SK-N-SH (cell line): Measurements from ENCODE around the gene UBE2E2. TPM values are rescaled to one million over a fixed set of nuclear protein-coding genes. Genes with fewer than 3 reads are reported as not detected.

Experiments
- CTCF ChIA-PET: fragments of 300-600, 350-600 bp; formaldehyde crosslinking; extraction: SDS; loops from one replicate; lab custom pipeline; 2021; lab: Yijun Ruan, JAX
- POLR2A ChIA-PET: fragments of 350-600 bp; sonication (Branson Sonifier 250); formaldehyde crosslinking; extraction: SDS; loops from one replicate; lab custom pipeline; 2020; ENCODE audit warnings: antibody characterized with exemption, inconsistent platforms; lab: Yijun Ruan, JAX
- DNase-seq: peaks from one replicate; pipeline ENCODE4 v3.0.0; 2012
- H2AFZ ChIP-seq: fragments of 200-600 bp; sonication (generic); 2 replicates; pipeline ENCODE4 v1.8.1; 2016; ENCODE audit warnings: antibody characterized with exemption, mild to moderate bottlenecking, low read depth
- H3F3A ChIP-seq: fragments of 200-600 bp; sonication (generic); replicated peaks from 2 replicates; pipeline ENCODE3; 2016; ENCODE audit warnings: antibody characterized with exemption, mild to moderate bottlenecking; ENCODE audit not compliant: insufficient read depth
- H3K27ac ChIP-seq, 2 experiments: fragments of 200-500 bp in 1 of 2; fragments of 200-600 bp in 1 of 2; sonication (Bioruptor generic) in 1 of 2; sonication (generic), shearing (Covaris generic) in 1 of 2; 2 replicates each; pipeline versions ENCODE4 v1.5.1 to v1.6.1; 2014 to 2016; ENCODE audit warnings: low read depth in 2 of 2, inconsistent platforms in 1 of 2, low read length in 1 of 2, mild to moderate bottlenecking in 1 of 2, mixed read lengths in 1 of 2
- H3K27me3 ChIP-seq: fragments of 200-600 bp; sonication (generic), shearing (Covaris generic); 2 replicates; pipeline ENCODE4 v1.6.1; 2016; ENCODE audit warnings: mixed run types; ENCODE audit not compliant: insufficient read depth
- H3K36me3 ChIP-seq, 2 experiments: fragments of 200-500 bp in 1 of 2; fragments of 200-600 bp in 1 of 2; sonication (Bioruptor generic) in 1 of 2; sonication (generic) in 1 of 2; replicated peaks in 1 of 2; 2 replicates each; pipeline versions ENCODE3 to v1.5.1; 2014 to 2016; ENCODE audit warnings: low read length in 1 of 2, mild to moderate bottlenecking in 1 of 2; ENCODE audit not compliant: insufficient read depth in 2 of 2, control insufficient read depth in 1 of 2
- H3K4me1 ChIP-seq, 2 experiments: fragments of 200-500 bp in 1 of 2; fragments of 200-600 bp in 1 of 2; sonication (Bioruptor generic) in 1 of 2; sonication (generic), shearing (Covaris generic) in 1 of 2; 2 replicates each; pipeline versions ENCODE4 v1.5.1 to v1.6.1; 2014 to 2016; ENCODE audit warnings: low read depth in 1 of 2, low read length in 1 of 2, mixed run types in 1 of 2; ENCODE audit not compliant: insufficient read depth in 2 of 2, control insufficient read depth in 1 of 2
- H3K4me2 ChIP-seq: fragments of 200-600 bp; sonication (generic), shearing (Covaris generic); 2 replicates; pipeline ENCODE4 v1.6.1; 2017; ENCODE audit warnings: mixed run types
- H3K4me3 ChIP-seq, 2 experiments: fragments of 200-500 bp in 1 of 2; fragments of 200-600 bp in 1 of 2; sonication (Bioruptor generic) in 1 of 2; sonication (generic), shearing (Covaris generic) in 1 of 2; 2 replicates each; pipeline versions ENCODE4 v1.5.1 to v1.8.1; 2014 to 2016; ENCODE audit warnings: low read depth in 2 of 2, inconsistent platforms in 1 of 2, low read length in 1 of 2, mild to moderate bottlenecking in 1 of 2, mixed read lengths in 1 of 2, moderate library complexity in 1 of 2
- H3K79me2 ChIP-seq: fragments of 200-600 bp; sonication (generic); 2 replicates; pipeline ENCODE4 v1.8.1; 2017; ENCODE audit warnings: mild to moderate bottlenecking; ENCODE audit not compliant: insufficient read depth
- H3K9ac ChIP-seq: fragments of 200-600 bp; sonication (generic); 2 replicates; pipeline ENCODE4 v1.6.1; 2017; ENCODE audit warnings: mixed run types
- H3K9me2 ChIP-seq: fragments of 200-600 bp; sonication (generic); 2 replicates; pipeline ENCODE4 v1.6.1; 2017; ENCODE audit warnings: mixed run types
- H3K9me3 ChIP-seq: fragments of 200-600 bp; sonication (generic); 2 replicates; pipeline ENCODE4 v1.6.1; 2017; ENCODE audit warnings: mixed run types, mild to moderate bottlenecking, moderate library complexity
- H4K20me1 ChIP-seq: fragments of 200-600 bp; sonication (generic); 2 replicates; pipeline ENCODE4 v1.6.1; 2017; ENCODE audit warnings: mild to moderate bottlenecking, mixed run types; ENCODE audit not compliant: insufficient read depth
- CTCF ChIP-seq: fragments of 200-600 bp; sonication (generic); IDR thresholded peaks from 2 replicates; pipeline ENCODE4 v1.6.1; 2017; ENCODE audit warnings: antibody characterized with exemption, mild to moderate bottlenecking, moderate library complexity
- ELF1 ChIP-seq: IDR thresholded peaks from 2 replicates; pipeline ENCODE4 v1.4.0; 2012
- EP300 ChIP-seq, 2 experiments: IDR thresholded peaks; 2 replicates each; pipeline versions ENCODE4 v1.4.0 to v1.6.1; 2012; ENCODE audit warnings: borderline replicate concordance in 1 of 2, low read depth in 1 of 2, low read length in 1 of 2
- FOSL2 ChIP-seq: IDR thresholded peaks from 2 replicates; pipeline ENCODE4 v1.4.0; 2012; ENCODE audit warnings: low read depth, mild to moderate bottlenecking, moderate library complexity, borderline replicate concordance
- GABPA ChIP-seq: IDR thresholded peaks from 2 replicates; pipeline ENCODE4 v1.4.0; 2012; ENCODE audit warnings: low read depth, mild to moderate bottlenecking
- GATA2 ChIP-seq: sonication (generic); formaldehyde crosslinking; IDR thresholded peaks from 2 replicates; pipeline ENCODE4 v1.5.0; 2020; ENCODE audit warnings: mild to moderate bottlenecking, missing genetic modification reagents
- MAX ChIP-seq: IDR thresholded peaks from 2 replicates; pipeline ENCODE4 v1.4.0; 2012; ENCODE audit warnings: low read depth
- MEF2A ChIP-seq: IDR thresholded peaks from 2 replicates; pipeline ENCODE4 v1.4.0; 2012; ENCODE audit warnings: low read depth, borderline replicate concordance
- MXI1 ChIP-seq: IDR thresholded peaks from 2 replicates; pipeline ENCODE4 v1.6.1; 2012; ENCODE audit warnings: mild to moderate bottlenecking, low read depth, low read length, improper control_type of control experiment
- PBX3 ChIP-seq: IDR thresholded peaks from 2 replicates; pipeline ENCODE4; 2012
- POLR2AphosphoS5 ChIP-seq: IDR thresholded peaks from 2 replicates; pipeline ENCODE4 v1.6.1; 2012; ENCODE audit warnings: low read depth, low read length
- RAD21 ChIP-seq: IDR thresholded peaks from 2 replicates; pipeline ENCODE4 v1.6.1; 2012; ENCODE audit warnings: mild to moderate bottlenecking, low read length
- RCOR1 ChIP-seq: fragments of 150-350 bp; IDR thresholded peaks from 2 replicates; pipeline ENCODE4 v1.6.1; 2017; ENCODE audit warnings: antibody characterized with exemption, low read length
- REST ChIP-seq: IDR thresholded peaks from 2 replicates; pipeline ENCODE4 v1.6.1; 2012; ENCODE audit warnings: mild to moderate bottlenecking, low read depth, low read length, moderate library complexity
- TCF12 ChIP-seq: IDR thresholded peaks from 2 replicates; pipeline ENCODE4 v1.4.0; 2012
- TEAD4 ChIP-seq: IDR thresholded peaks from 2 replicates; pipeline ENCODE4 v1.4.0; 2012; ENCODE audit warnings: mild to moderate bottlenecking, borderline replicate concordance; ENCODE audit not compliant: insufficient read depth
- USF2 ChIP-seq: fragments of 150-350 bp; IDR thresholded peaks from 2 replicates; pipeline ENCODE4 v1.6.1; 2017; ENCODE audit warnings: antibody characterized with exemption, low read length, low read depth, borderline replicate concordance
- WGBS: methylation state at CpG from one replicate; pipeline ENCODE4 v1.1.6; 2017; ENCODE audit warnings: low lambda C conversion rate; 5-methylcytosine and 5-hydroxymethylcytosine counted together
- polyA plus RNA-seq, 3 experiments: library from polyadenylated mRNA; depleted of rRNA; stranded (reverse); fragments of >200 nt; gene quantifications; 2 replicates each; pipeline ENCODE4 v1.2.3, GENCODE V29; 2012

UBE2E2 gene
- polyA plus RNA-seq, 1 of the 3 experiments (the other 2 are of a cell fraction), result 46.4 TPM

- no peak overlapping the region for H3K27ac ChIP-seq
- TF ChIP-seq MAX (no peak), TCF12 (0 out of 2 replicates have a peak, but pooled peaks have one; percentile 12)
- no peak overlapping the region; the same call in 1 of the 2 replicates for H3K4me2 ChIP-seq
- H3K4me3 ChIP-seq, result no peak overlapping the region
- H2AFZ ChIP-seq, result no peak overlapping the region
- POLR2A ChIA-PET, result no interaction called here
- no peaks in the 10 kb centered on the region for H4K20me1 ChIP-seq
- no peak for DNase-seq
- no peaks in the 10 kb centered on the region for H3K9me3 ChIP-seq
- 58% methylated on average over 5 of the region's 5 CpGs for WGBS
- CTCF ChIA-PET, result no interaction called here
- H3K36me3 ChIP-seq, result no peaks in the 10 kb centered on the region
- no peaks in the 10 kb centered on the region for H3K9me2 ChIP-seq
- peaks cover 8% of the 10 kb centered on the region; the same call in 1 of the 2 replicates for H3K79me2 ChIP-seq
- no peaks in the 10 kb centered on the region for H3K27me3 ChIP-seq
- no peak overlapping the region for H3K9ac ChIP-seq
- H3K4me1 ChIP-seq, result no peaks in the 10 kb centered on the region
- no peaks in the 10 kb centered on the region for H3F3A ChIP-seq
Measured at GRCh38 chr3:23314981-23315762, 112.0 kb downstream of the UBE2E2 start.

- 86% methylated on average over 2 of the region's 2 CpGs for WGBS
- ChIA-PET CTCF (no interaction called here), POLR2A (no interaction called here)
- Histone ChIP-seq H3K4me3 (no peak overlapping the region), H2AFZ (no peak overlapping the region), H3K9me3 (no peaks in the 10 kb centered on the region), H3K4me2 (no peak overlapping the region), H3K4me1 (no peaks in the 10 kb centered on the region), H3F3A (no peaks in the 10 kb centered on the region), H3K9me2 (no peaks in the 10 kb centered on the region), H3K27me3 (no peaks in the 10 kb centered on the region), H4K20me1 (0 out of 2 replicates have a peak, but pooled peaks cover 3% of the 10 kb centered on the region), H3K9ac (no peak overlapping the region), H3K79me2 (peaks cover 12% of the 10 kb centered on the region; the same call in 1 of the 2 replicates), H3K27ac (no peak overlapping the region), H3K36me3 (no peaks in the 10 kb centered on the region)
- no peak for DNase-seq
- TF ChIP-seq RCOR1, result no peak
- no peak for TF ChIP-seq PBX3
- TF ChIP-seq MAX, result no peak
- TF ChIP-seq ELF1, result no peak
- no peak for TF ChIP-seq MXI1
- TF ChIP-seq GABPA, result no peak
- no peak for TF ChIP-seq CTCF
- no peak for TF ChIP-seq EP300 (IDR thresholded peaks at IDR 0.05; ENCODE audit: borderline replicate concordance in 1 of 2, low read depth in 1 of 2, low read length in 1 of 2)
- TF ChIP-seq POLR2AphosphoS5, result no peak
- no peak for TF ChIP-seq FOSL2
- no peak for TF ChIP-seq REST
- no peak for TF ChIP-seq MEF2A
- no peak for TF ChIP-seq RAD21
- TF ChIP-seq TEAD4, result no peak
- no peak for TF ChIP-seq GATA2
- no peak for TF ChIP-seq TCF12
- TF ChIP-seq USF2, result no peak
Measured at GRCh38 chr3:23316924-23317323, 113.8 kb downstream of the UBE2E2 start.
